ENCODE data around the gene SLC27A6.
"Not testable (repeated sequence)": the region's sequence is repeated elsewhere in the genome, so short reads cannot be mapped to it uniquely, and the experiment has no call there.

SLC27A6 gene

GRCh38 chr5:129001841-129002526 is 36.7 kb downstream of the SLC27A6 start:
- FAIRE-seq: peak; percentile 98

- no peak for FAIRE-seq
These were observed 37.2 kb downstream of the SLC27A6 start for GRCh38 chr5:129002527-129002842.

GRCh38 chr5:129003232-129003631 is 37.9 kb downstream of the SLC27A6 start:
- FAIRE-seq: no peak

GRCh38 chr5:129014185-129014584 is 48.9 kb downstream of the SLC27A6 start:
- FAIRE-seq: no peak

- no peak for FAIRE-seq
These were observed 53.5 kb downstream of the SLC27A6 start for GRCh38 chr5:129018837-129019236.

- FAIRE-seq: peak; percentile 100
These were observed 54.2 kb downstream of the SLC27A6 start for GRCh38 chr5:129019401-129019908.

- no peak for FAIRE-seq
These were observed 55.4 kb downstream of the SLC27A6 start for GRCh38 chr5:129020683-129021082.

- peak; percentile 88 for FAIRE-seq
These were observed 56.5 kb downstream of the SLC27A6 start for GRCh38 chr5:129021744-129022143.

- FAIRE-seq: no peak
These were observed 57.3 kb downstream of the SLC27A6 start for GRCh38 chr5:129022599-129022998.

GRCh38 chr5:129027260-129027659 is 62.0 kb downstream of the SLC27A6 start:
- FAIRE-seq: peak; percentile 74

GRCh38 chr5:129031886-129032683 is 66.8 kb downstream of the SLC27A6 start:
- FAIRE-seq: no peak

GRCh38 chr5:129036257-129036656 is 71.0 kb downstream of the SLC27A6 start:
- not testable (repeated sequence) for FAIRE-seq

- peak; percentile 76 for FAIRE-seq
These were observed 76.1 kb downstream of the SLC27A6 start for GRCh38 chr5:129041196-129041881.

GRCh38 chr5:129042306-129042705 is 77.0 kb downstream of the SLC27A6 start:
- no peak for FAIRE-seq

- FAIRE-seq: no peak
These were observed 78.6 kb downstream of the SLC27A6 start for GRCh38 chr5:129043894-129044293.

GRCh38 chr5:129046151-129046550 is 80.9 kb downstream of the SLC27A6 start:
- no peak for FAIRE-seq

- FAIRE-seq: no peak
These were observed 83.2 kb downstream of the SLC27A6 start for GRCh38 chr5:129048509-129048908.

- FAIRE-seq: no peak
These were observed 84.0 kb downstream of the SLC27A6 start for GRCh38 chr5:129049126-129049799.

GRCh38 chr5:129051283-129051682 is 86.0 kb downstream of the SLC27A6 start:
- FAIRE-seq: no peak

- no peak for FAIRE-seq
These were observed 88.2 kb downstream of the SLC27A6 start for GRCh38 chr5:129053438-129053837.

GRCh38 chr5:129057329-129057728 is 92.0 kb downstream of the SLC27A6 start:
- FAIRE-seq: no peak

GRCh38 chr5:129061849-129062248 is 96.6 kb downstream of the SLC27A6 start:
- FAIRE-seq: no peak
